ENCODE data around the gene MAD2L1. TPM values are rescaled to one million over a fixed set of nuclear protein-coding genes. Genes with fewer than 3 reads are reported as not detected.

MAD2L1 gene
- total RNA-seq, 1 experiment from 2014 or later: 43.7 TPM

DNA sequence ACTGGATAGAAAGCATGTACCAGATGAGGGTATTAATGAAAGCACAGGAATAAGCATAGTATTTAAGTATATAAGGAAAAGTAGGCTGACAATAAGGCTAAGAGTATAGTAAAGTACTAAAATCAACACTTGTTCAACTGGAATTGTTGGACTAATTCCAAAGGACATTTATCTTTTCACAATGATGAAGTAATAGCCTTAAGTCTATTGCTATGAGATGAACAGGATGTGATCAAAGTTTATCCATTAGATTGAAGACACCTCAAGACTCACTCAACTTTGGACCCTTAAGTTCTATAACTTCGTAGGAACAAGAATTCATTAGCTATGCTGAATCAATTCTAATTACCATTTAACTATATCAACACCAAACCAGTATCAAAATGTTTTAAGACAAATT is 7.6 kb downstream of the MAD2L1 start:
- H3K27ac ChIP-seq (ENCODE audit: low read length): no peak overlapping the region
- CTCF ChIA-PET: no interaction called here
- no peak for TF ChIP-seq TCF7L2 (IDR thresholded peaks at IDR 0.05; ENCODE audit: low read depth, low read length)
- no peak for TF ChIP-seq POLR2AphosphoS5 (IDR thresholded peaks at IDR 0.05; ENCODE audit: low read depth, low read length)
- TF ChIP-seq, protein P1, sequence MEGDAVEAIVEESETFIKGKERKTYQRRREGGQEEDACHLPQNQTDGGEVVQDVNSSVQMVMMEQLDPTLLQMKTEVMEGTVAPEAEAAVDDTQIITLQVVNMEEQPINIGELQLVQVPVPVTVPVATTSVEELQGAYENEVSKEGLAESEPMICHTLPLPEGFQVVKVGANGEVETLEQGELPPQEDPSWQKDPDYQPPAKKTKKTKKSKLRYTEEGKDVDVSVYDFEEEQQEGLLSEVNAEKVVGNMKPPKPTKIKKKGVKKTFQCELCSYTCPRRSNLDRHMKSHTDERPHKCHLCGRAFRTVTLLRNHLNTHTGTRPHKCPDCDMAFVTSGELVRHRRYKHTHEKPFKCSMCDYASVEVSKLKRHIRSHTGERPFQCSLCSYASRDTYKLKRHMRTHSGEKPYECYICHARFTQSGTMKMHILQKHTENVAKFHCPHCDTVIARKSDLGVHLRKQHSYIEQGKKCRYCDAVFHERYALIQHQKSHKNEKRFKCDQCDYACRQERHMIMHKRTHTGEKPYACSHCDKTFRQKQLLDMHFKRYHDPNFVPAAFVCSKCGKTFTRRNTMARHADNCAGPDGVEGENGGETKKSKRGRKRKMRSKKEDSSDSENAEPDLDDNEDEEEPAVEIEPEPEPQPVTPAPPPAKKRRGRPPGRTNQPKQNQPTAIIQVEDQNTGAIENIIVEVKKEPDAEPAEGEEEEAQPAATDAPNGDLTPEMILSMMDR (IDR thresholded peaks at IDR 0.05): no peak
- TF ChIP-seq, protein P2, sequence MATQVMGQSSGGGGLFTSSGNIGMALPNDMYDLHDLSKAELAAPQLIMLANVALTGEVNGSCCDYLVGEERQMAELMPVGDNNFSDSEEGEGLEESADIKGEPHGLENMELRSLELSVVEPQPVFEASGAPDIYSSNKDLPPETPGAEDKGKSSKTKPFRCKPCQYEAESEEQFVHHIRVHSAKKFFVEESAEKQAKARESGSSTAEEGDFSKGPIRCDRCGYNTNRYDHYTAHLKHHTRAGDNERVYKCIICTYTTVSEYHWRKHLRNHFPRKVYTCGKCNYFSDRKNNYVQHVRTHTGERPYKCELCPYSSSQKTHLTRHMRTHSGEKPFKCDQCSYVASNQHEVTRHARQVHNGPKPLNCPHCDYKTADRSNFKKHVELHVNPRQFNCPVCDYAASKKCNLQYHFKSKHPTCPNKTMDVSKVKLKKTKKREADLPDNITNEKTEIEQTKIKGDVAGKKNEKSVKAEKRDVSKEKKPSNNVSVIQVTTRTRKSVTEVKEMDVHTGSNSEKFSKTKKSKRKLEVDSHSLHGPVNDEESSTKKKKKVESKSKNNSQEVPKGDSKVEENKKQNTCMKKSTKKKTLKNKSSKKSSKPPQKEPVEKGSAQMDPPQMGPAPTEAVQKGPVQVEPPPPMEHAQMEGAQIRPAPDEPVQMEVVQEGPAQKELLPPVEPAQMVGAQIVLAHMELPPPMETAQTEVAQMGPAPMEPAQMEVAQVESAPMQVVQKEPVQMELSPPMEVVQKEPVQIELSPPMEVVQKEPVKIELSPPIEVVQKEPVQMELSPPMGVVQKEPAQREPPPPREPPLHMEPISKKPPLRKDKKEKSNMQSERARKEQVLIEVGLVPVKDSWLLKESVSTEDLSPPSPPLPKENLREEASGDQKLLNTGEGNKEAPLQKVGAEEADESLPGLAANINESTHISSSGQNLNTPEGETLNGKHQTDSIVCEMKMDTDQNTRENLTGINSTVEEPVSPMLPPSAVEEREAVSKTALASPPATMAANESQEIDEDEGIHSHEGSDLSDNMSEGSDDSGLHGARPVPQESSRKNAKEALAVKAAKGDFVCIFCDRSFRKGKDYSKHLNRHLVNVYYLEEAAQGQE (IDR thresholded peaks at IDR 0.05; ENCODE audit: insufficient read depth in 1 of 2, low read depth in 2 of 2, low read length in 1 of 2): no peak
- TF ChIP-seq SIN3A (IDR thresholded peaks at IDR 0.05; ENCODE audit: borderline replicate concordance, insufficient read depth, low read depth, low read length): no peak
- intact Hi-C loops (cut with micrococcal nuclease; ENCODE audit: unreplicated experiment) (loop anchor here (10.0 kb wide), 1 partner anchor 504 kb away; no protein-coding TSS in a partner anchor), in situ Hi-C loops (cut with HindIII; ENCODE audit: low pct_unique_long_range_greater_than_20kb, low sequenced_read_pairs) (no loop called here)
- peaks cover 24% of the 10 kb centered on the region; the same call in 1 of the 2 replicates for H3K36me3 ChIP-seq (ENCODE audit: control insufficient read depth, insufficient read depth, low read length)
- H3K4me3 ChIP-seq (ENCODE audit: low read depth in 2 of 2, low read length in 2 of 2): no peak overlapping the region
- no peak for DNase-seq (ENCODE audit: low read depth, low spot score)
- POLR2A ChIA-PET: no interaction called here
- H3K9me3 ChIP-seq (ENCODE audit: control insufficient read depth, insufficient read depth, low read depth, low read length): no peaks in the 10 kb centered on the region
- BruUV-seq (replicated peaks): no TSS peak
- ATAC-seq: no peak
- H3K4me1 ChIP-seq (ENCODE audit: control insufficient read depth, insufficient read depth, low read length): peaks cover 7% of the 10 kb centered on the region
- H3K27me3 ChIP-seq (ENCODE audit: control insufficient read depth, insufficient read depth, low read length): no peaks in the 10 kb centered on the region

- H3K4me1 ChIP-seq (ENCODE audit: control insufficient read depth, insufficient read depth, low read length): no peaks in the 10 kb centered on the region; the same call in 1 of the 2 replicates
- H3K9me3 ChIP-seq (ENCODE audit: control insufficient read depth, insufficient read depth, low read depth, low read length): no peaks in the 10 kb centered on the region
- no peak overlapping the region; the same call in 1 of the 2 replicates for H3K27ac ChIP-seq (ENCODE audit: low read length)
- POLR2A ChIA-PET: no interaction called here
- H3K4me3 ChIP-seq (ENCODE audit: low read depth in 2 of 2, low read length in 2 of 2): no peak overlapping the region
- DNase-seq (ENCODE audit: low read depth, low spot score) (no peak), ATAC-seq (peak; percentile 58)
- CTCF ChIA-PET: interaction anchor here (0.7 kb wide), 1 partner anchor 679 kb away, joined by 3 read pairs; no protein-coding TSS in a partner anchor
- intact Hi-C loops (cut with micrococcal nuclease; ENCODE audit: unreplicated experiment) (loop anchor here (10.0 kb wide), 1 partner anchor 503 kb away; no protein-coding TSS in a partner anchor), in situ Hi-C loops (cut with HindIII; ENCODE audit: low pct_unique_long_range_greater_than_20kb, low sequenced_read_pairs) (no loop called here)
- H3K27me3 ChIP-seq (ENCODE audit: control insufficient read depth, insufficient read depth, low read length): no peaks in the 10 kb centered on the region
- TF ChIP-seq, protein P2 (IDR thresholded peaks at IDR 0.05; ENCODE audit: insufficient read depth in 1 of 2, low read depth in 2 of 2, low read length in 1 of 2): no peak
- TF ChIP-seq SIN3A (IDR thresholded peaks at IDR 0.05; ENCODE audit: borderline replicate concordance, insufficient read depth, low read depth, low read length) (no peak), TCF7L2 (IDR thresholded peaks at IDR 0.05; ENCODE audit: low read depth, low read length) (no peak), POLR2AphosphoS5 (IDR thresholded peaks at IDR 0.05; ENCODE audit: low read depth, low read length) (no peak)
- TF ChIP-seq, protein P1 (IDR thresholded peaks at IDR 0.05): no peak
- BruUV-seq (replicated peaks): no TSS peak
- H3K36me3 ChIP-seq (ENCODE audit: control insufficient read depth, insufficient read depth, low read length): peaks cover 21% of the 10 kb centered on the region; the same call in 1 of the 2 replicates
Observed at GRCh38 chr4:120057416-120057815, 9.2 kb downstream of the MAD2L1 start.

Data from Panc1 (cell line).